CD4-positive, alpha-beta T cell treated with Interleukin-4 for 4 hours (primary cell): ENCODE results near the gene CD4.

Experiments used
- DNase-seq: peaks from one replicate; pipeline ENCODE4 v3.0.0-alpha.2; 2020

CD4 gene

GRCh38 chr12:6829536-6830220 is 40.4 kb downstream of the CD4 start:
- no peak for DNase-seq

- DNase-seq, result no peak
These were observed 41.1 kb downstream of the CD4 start for GRCh38 chr12:6830286-6830890.

GRCh38 chr12:6830999-6831398 is 41.7 kb downstream of the CD4 start:
- DNase-seq, result no peak

GRCh38 chr12:6831450-6831995 is 42.2 kb downstream of the CD4 start:
- no peak for DNase-seq

GRCh38 chr12:6832125-6832524 is 42.8 kb downstream of the CD4 start:
- no peak for DNase-seq

GRCh38 chr12:6833189-6833890 is 44.0 kb downstream of the CD4 start:
- DNase-seq, result no peak

- DNase-seq, result no peak
These were observed 44.9 kb downstream of the CD4 start for GRCh38 chr12:6834254-6834653.

GRCh38 chr12:6834873-6835272 is 45.5 kb downstream of the CD4 start:
- DNase-seq, result no peak

GRCh38 chr12:6836851-6837250 is 47.5 kb downstream of the CD4 start:
- no peak for DNase-seq

- DNase-seq, result no peak
These were observed 48.2 kb downstream of the CD4 start for GRCh38 chr12:6837370-6838060.

- no peak for DNase-seq
These were observed 49.5 kb downstream of the CD4 start for GRCh38 chr12:6838854-6839253.

GRCh38 chr12:6839482-6840201 is 50.3 kb downstream of the CD4 start:
- DNase-seq, result no peak

- DNase-seq, result no peak
These were observed 51.0 kb downstream of the CD4 start for GRCh38 chr12:6840330-6840729.

GRCh38 chr12:6840761-6841515 is 51.6 kb downstream of the CD4 start, which contains the start of gene GNB3:
TSS of gene GNB3 (plus strand) at chr12:6840925. CDS start at chr12:6841288, 363 bp downstream.
- no peak for DNase-seq

- no peak for DNase-seq
These were observed 52.7 kb downstream of the CD4 start for GRCh38 chr12:6842075-6842474.

- DNase-seq, result no peak
These were observed 54.0 kb downstream of the CD4 start for GRCh38 chr12:6843118-6843902.

GRCh38 chr12:6845395-6845794 is 56.1 kb downstream of the CD4 start:
- no peak for DNase-seq

- no peak for DNase-seq
These were observed 57.1 kb downstream of the CD4 start for GRCh38 chr12:6846316-6846869.

- no peak for DNase-seq
These were observed 58.3 kb downstream of the CD4 start for GRCh38 chr12:6847676-6848075.

- no peak for DNase-seq
These were observed 60.1 kb downstream of the CD4 start for GRCh38 chr12:6849427-6849826.
